ENCODE data around the gene MCUR1. TPM values are rescaled to one million over a fixed set of nuclear protein-coding genes. Genes with fewer than 3 reads are reported as not detected.

Gene MCUR1
- total RNA-seq, 1 experiment from 2014 or later: 35.4 TPM

- H2BK12ac ChIP-seq (ENCODE audit: insufficient read length, low read depth, low read length): no peak overlapping the region
- no peak overlapping the region for H3K4ac ChIP-seq (ENCODE audit: low read depth, low read length)
- no peak overlapping the region for H2BK120ac ChIP-seq (ENCODE audit: low read depth, low read length, poor library complexity, severe bottlenecking)
- H3K56ac ChIP-seq (ENCODE audit: insufficient read length, low read depth, low read length): no peak overlapping the region
- H3K4me2 ChIP-seq (ENCODE audit: insufficient read depth, insufficient read length, low read length): no peak overlapping the region
- DNase-seq: no peak
- no peak overlapping the region for H3K23ac ChIP-seq (ENCODE audit: insufficient read length, low read depth, low read length)
- no peaks in the 10 kb centered on the region for H4K20me1 ChIP-seq (ENCODE audit: control insufficient read depth, insufficient read depth, insufficient read length)
- H3K23me2 ChIP-seq (ENCODE audit: insufficient read length, low read depth, low read length, poor library complexity, severe bottlenecking): no peaks in the 10 kb centered on the region
- Mint-ChIP-seq H3K4me3 (no peak overlapping the region), H3K9me3 (no peaks in the 10 kb centered on the region; a peak in 1 of 5 replicates), H3K27ac (no peak overlapping the region), H3K36me3 (ENCODE audit: insufficient read depth in 1 of 3, low read depth in 3 of 3) (peaks cover 19 to 38% (median 33%) of the 10 kb centered on the region in 3 experiments; a peak in 6 of 7 replicates), H3K27me3 (ENCODE audit: low read depth) (no peaks in the 10 kb centered on the region; the same call in 1 of the 2 replicates), H3K4me1 (peaks cover 16 to 17% of the 10 kb centered on the region in 2 experiments)
- no peak overlapping the region for H3K14ac ChIP-seq (ENCODE audit: insufficient read depth, low read length)
- WGBS (ENCODE audit: extremely low coverage, insufficient read length, low lambda C conversion rate): no CpG with 5 or more reads among the region's 6 CpGs
- no peaks in the 10 kb centered on the region for H3K27me3 ChIP-seq (ENCODE audit: insufficient read depth, low read length)
- no peak overlapping the region for H2BK5ac ChIP-seq (ENCODE audit: insufficient read length, low read length)
- no peak overlapping the region for H3K18ac ChIP-seq (ENCODE audit: insufficient read length, low read depth, low read length)
- H3K79me1 ChIP-seq (ENCODE audit: insufficient read depth, low read depth, low read length, poor library complexity, severe bottlenecking): no peaks in the 10 kb centered on the region
- no peak overlapping the region for H3K9ac ChIP-seq (ENCODE audit: extremely low read depth, insufficient read length, low read length)
- no peak overlapping the region for H4K5ac ChIP-seq (ENCODE audit: insufficient read length, low read depth, low read length)
- H2AK5ac ChIP-seq (ENCODE audit: insufficient read length, low read length): no peak overlapping the region
- H3T11ph ChIP-seq (ENCODE audit: low read length): no peak overlapping the region
- H3K79me2 ChIP-seq (ENCODE audit: insufficient read depth, low read length): no peaks in the 10 kb centered on the region
- H3K4me1 ChIP-seq (ENCODE audit: insufficient read depth, low read length): no peaks in the 10 kb centered on the region
- H3K9me3 ChIP-seq (ENCODE audit: control insufficient read depth, low read depth, low read length): no peaks in the 10 kb centered on the region
- no peak overlapping the region for H4K91ac ChIP-seq (ENCODE audit: insufficient read length, low read depth, low read length)
- no peak for TF ChIP-seq CTCF (conservative IDR thresholded peaks at IDR 0.05)
- H2BK15ac ChIP-seq (ENCODE audit: low read depth, low read length): no peak overlapping the region
- no peak overlapping the region for H2AFZ ChIP-seq (ENCODE audit: low read length)
- no peak overlapping the region for H4K8ac ChIP-seq (replicated peaks; ENCODE audit: insufficient read length, low read depth, low read length)
- no peak overlapping the region for H2BK20ac ChIP-seq (ENCODE audit: low read depth, low read length, poor library complexity, severe bottlenecking)
- H3K27ac ChIP-seq (ENCODE audit: insufficient read length, low read depth, low read length): no peak overlapping the region
These were observed 25.5 kb downstream of the MCUR1 start for GRCh38 chr6:13788820-13789219.
